ENCODE data around the gene NEK5.
"Not testable (repeated sequence)": the region's sequence is repeated elsewhere in the genome, so short reads cannot be mapped to it uniquely, and the experiment has no call there.

NEK5 gene

DNA sequence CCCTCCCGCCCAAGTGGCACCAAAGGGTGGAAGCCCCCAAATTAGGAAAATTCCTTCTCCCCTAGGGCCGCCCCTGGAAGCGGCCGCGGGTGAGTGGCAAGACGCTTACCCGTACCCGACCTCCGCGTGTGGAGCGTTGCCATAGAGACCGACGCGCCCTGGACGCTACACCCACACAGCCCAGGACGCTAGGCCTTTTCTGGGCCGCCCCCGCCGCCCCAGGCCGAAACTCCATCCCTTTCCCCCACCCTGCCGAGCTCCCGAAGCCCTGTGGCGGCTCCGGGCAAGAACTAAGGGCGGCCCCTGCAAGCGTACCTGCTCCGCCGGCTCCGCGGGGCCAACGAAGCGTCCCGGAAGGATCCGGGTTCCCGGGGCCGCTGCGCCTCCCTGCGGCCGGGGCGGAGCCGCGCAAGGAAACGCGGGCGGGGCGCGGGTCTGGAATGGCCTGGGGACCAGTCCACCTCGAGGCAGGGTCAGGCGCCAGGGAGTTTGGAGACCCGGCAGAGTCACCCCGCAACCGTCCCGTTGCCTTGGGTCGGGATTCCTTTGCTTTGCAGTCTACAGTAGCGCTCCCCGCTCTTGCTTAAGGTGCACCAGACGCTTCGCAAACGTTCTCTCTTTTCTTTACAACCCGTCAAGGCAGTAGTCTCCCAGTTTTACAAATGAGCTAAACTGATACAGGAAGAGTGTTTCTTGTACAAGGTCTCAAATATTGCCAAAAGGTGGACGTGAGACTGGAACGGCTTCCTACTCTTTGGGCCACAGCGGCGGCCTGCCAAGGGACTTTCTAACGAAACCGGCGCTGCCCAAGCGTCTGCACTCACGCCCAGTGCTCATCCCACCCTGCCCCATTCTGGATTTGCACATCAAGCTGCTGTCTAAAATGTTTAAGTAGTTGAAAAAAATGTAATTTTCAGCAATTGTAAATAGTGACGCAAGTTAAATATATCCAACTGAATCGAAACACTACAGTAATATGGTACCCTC, at the start of gene NEK5:
Gene NEK5, minus strand, starts transcription at position 360 of the 987 bp plus-strand sequence. CDS start 1,591 bp downstream, outside the sequence.
- in situ Hi-C loops (cut with HindIII; ENCODE audit: low sequenced_read_pairs) = loop anchor here (25.0 kb wide), 1 partner anchor 242 kb away; no protein-coding TSS in a partner anchor

DNA sequence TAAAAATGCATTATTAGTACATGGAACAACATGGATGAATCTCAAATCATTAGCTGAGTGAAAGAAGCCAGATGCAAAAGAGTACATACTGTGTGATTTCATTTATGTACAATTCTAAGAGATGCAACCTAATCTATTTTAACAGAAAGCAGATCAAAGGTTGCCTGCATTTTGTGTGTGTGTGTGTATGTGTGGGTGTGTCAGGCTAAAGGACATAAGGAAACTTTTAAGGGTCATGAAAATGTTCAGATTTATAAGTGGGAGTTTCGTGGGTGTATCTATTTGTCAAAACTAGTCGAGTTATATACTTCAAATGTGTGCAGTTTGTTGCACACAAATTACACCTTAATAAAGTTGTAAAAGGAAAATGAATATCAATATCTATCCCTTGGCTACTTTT, 48.4 kb upstream of the NEK5 start:
- in situ Hi-C loops (cut with HindIII; ENCODE audit: low sequenced_read_pairs) = no loop called here

DNA sequence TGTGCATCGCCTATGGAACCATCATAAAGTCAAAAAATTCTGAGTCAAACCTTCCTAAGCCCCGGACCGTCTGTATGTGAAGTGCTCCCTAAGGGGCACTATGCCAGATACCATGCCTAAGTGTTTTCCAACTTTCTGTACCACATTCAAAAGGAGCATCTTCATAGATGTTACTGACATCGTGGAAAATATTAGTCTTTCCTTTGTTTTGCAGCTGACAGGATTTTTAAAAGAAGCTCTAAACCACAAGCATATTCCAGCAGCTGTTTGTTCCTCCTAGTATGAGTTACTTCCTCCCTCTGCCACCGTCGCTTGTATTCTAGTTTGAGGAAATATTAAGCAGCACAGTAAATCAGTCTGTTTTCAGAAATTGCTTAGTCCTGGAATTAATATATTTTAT, 45.1 kb upstream of the NEK5 start:
- in situ Hi-C loops (cut with HindIII; ENCODE audit: low sequenced_read_pairs) = not testable (repeated sequence)

DNA sequence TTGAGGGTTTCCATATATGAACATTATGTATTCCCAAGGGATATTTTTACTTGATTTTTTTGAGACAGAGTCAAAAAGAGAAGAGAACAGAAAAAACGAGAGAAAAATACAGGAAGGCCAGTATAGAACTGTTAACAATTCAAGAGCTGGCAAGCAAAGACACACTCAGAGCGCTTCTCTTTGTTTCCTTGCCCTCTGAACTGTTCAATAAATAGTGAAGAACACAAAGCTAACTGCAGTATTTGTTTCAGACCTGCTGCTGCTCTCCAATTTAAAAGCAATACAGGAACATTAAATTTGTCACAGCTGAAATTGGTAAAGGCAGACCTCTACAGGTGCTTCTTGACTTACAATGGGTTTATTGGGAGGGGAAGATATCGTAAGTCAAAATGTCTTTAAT, 44.5 kb upstream of the NEK5 start:
- in situ Hi-C loops (cut with HindIII; ENCODE audit: low sequenced_read_pairs) = no loop called here

DNA sequence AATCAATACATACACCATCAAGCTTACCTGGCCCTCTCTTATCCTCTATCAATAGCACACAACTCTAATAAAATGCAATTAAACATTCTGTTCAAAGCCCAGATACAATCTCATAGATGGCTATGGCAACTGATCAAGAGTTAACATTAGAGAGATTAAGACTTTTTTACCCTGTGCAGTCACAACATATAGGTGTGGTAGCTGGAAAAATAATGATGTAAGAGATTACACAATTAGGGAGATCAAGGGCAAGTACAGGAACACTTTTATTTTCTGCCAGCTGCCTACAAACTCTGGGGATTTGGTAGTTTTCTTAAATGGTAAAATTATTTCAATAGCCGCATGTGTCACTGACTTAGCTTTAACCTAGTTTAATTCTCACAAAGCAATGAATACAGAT, 42.8 kb upstream of the NEK5 start:
- in situ Hi-C loops (cut with HindIII; ENCODE audit: low sequenced_read_pairs) = not testable (repeated sequence)

DNA sequence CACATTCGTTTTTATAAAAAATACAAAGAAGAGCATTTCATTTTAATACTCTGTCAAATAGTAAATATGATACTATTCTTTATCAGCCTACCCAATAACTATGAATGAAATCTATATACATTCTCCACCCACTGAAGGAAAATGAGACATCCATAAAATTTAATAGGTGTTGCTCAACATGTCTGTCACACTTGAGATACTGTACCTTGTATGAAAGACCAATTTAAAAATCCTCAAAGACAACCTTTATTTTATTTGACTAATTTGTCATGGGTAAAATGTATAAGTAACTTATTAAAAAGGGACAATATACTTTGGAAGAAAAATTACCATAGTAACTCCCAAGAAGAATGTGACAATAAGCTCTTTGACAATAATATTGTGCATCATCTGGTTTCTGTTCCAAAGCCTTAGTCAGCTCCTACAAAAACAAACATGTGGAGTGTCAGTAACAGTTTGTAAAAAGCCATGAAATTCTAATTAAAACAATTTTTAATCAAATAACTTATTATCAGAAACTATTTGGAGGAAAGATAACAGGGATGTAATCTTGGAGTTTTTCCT, 42.0 kb upstream of the NEK5 start:
- in situ Hi-C loops (cut with HindIII; ENCODE audit: low sequenced_read_pairs) = not testable (repeated sequence)

GRCh38 chr13:52169839-52170238, 41.0 kb upstream of the NEK5 start:
- in situ Hi-C loops (cut with HindIII; ENCODE audit: low sequenced_read_pairs) = no loop called here

DNA sequence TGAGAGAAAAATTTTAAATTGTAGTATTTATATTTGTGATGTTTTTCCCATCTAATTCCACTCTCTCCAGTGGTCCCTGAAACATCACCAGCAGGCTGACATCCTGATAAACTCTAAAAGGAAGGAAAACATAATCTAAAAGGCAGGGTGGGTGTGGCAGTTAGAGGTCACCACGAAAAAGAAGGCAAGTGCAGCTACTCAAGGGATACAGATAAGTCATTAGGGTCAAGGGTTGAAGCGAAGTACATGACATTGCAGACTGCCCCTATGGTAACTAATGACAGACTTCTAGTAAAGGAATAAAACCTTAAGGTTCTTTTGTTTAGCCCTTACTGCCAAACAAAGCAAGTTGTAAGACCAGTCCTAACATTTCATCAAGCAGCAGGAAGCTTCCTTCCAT, 36.5 kb upstream of the NEK5 start:
- in situ Hi-C loops (cut with HindIII; ENCODE audit: low sequenced_read_pairs) = no loop called here

- in situ Hi-C loops (cut with HindIII; ENCODE audit: low sequenced_read_pairs) = no loop called here
These were observed 36.1 kb upstream of the NEK5 start for GRCh38 chr13:52164989-52165388.

GRCh38 chr13:52163878-52164277, 35.0 kb upstream of the NEK5 start:
- in situ Hi-C loops (cut with HindIII; ENCODE audit: low sequenced_read_pairs) = not testable (repeated sequence)

DNA sequence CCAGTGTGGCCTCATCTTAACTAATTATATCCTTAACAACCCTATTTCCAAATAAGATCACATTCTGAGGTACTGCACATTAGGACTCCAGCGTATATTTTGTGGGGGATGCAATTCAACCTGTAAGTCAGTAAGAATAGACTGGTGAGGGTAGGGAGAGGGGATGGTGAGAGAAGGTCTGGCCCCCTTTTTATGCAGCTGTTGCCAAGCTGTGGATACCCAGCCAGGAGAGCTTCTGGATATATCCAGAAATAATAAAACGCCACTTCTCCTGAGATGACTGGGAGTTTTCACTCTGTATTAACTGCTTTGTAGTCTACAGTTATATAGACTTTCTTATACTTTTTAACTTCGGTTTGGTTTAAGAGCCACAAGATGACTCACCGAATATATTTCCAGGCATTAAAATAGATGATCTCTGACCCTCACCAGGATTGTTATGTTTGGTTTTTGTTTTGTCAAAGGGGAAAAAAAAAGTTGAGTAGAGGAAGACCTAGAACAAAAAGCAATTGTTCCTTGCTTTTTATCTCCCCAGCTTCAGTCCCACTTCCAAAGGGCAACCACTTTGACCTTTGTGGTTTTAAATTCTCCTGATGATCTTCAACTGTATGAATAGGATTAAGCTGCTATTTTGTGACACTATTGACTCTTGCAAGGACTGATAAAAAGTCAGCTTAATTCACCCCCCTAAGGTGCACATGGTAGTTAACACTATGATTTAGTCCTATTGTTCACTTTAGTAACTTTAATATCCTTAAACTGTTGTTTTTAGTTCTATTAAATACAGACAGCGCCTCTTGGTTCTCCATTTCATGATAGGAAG, 33.6 kb upstream of the NEK5 start:
- in situ Hi-C loops (cut with HindIII; ENCODE audit: low sequenced_read_pairs) = no loop called here

- in situ Hi-C loops (cut with HindIII; ENCODE audit: low sequenced_read_pairs) = no loop called here
These were observed 32.3 kb upstream of the NEK5 start for GRCh38 chr13:52161181-52161646.

DNA sequence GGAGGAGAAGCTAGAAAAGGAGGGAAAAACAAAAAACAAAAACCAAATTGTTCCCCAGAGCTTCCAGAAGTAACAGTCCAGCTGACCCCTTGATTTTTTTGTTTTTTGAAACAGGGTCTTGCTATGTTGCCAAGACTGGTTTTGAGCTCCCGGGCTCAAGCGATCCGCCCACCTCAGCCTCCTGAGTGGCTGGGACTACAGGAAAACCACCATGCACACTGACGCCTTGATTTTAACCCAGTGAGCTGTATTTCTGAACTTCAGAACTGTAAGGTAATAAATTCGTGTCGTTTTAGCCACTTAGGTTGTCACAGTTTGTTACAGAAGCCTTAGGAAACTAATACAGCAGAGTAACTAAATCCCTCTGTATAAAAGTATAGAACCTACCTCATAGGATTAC, 31.6 kb upstream of the NEK5 start:
- in situ Hi-C loops (cut with HindIII; ENCODE audit: low sequenced_read_pairs) = no loop called here

GRCh38 chr13:52160053-52160452, 31.2 kb upstream of the NEK5 start:
- in situ Hi-C loops (cut with HindIII; ENCODE audit: low sequenced_read_pairs) = no loop called here

DNA sequence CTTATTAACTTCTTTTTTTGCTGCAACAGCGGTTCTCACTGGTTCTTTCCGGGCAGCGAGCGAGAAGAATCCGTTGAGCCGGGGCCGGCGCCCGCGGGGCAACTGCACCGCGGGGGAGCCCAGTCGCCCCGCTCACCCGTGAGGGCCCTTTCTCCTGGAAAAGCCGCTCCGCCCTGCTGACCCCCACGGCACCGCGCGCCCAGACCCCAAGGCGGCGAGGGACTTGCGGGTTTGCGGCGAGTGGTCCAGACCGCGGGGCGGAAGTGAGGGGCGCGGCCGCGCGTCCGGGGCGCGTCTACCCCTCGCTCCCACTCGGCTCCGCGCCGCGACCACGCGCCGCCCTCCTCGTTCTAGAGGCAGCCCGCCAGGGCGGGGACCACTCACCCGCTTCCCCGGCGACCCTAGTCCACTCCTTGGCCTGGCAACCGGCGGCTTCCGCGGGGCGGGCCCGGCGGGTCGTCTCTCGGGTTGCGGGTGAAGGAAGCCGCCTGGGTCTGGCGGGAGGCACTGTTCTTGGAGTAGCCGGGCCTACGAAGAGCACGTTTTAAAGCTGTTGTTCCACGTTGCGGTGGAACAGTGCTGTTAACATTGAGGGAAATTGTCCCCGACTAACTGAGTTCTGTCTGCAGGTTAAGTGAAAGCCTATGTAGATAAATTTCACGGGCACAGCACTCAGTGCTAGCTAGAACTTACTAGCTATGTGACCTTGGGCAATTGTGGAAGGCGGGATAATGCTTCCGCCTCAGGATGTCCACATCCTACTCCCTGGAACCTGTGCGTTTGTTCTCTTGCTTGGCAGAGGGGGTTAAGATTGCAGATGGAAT, 30.5 kb upstream of the NEK5 start, which contains the start of gene NEK3:
Gene NEK3, minus strand, starts transcription at position 439 of the 824 bp plus-strand sequence. CDS start 3,406 bp downstream, outside the sequence.
- in situ Hi-C loops (cut with HindIII; ENCODE audit: low sequenced_read_pairs) = no loop called here

DNA sequence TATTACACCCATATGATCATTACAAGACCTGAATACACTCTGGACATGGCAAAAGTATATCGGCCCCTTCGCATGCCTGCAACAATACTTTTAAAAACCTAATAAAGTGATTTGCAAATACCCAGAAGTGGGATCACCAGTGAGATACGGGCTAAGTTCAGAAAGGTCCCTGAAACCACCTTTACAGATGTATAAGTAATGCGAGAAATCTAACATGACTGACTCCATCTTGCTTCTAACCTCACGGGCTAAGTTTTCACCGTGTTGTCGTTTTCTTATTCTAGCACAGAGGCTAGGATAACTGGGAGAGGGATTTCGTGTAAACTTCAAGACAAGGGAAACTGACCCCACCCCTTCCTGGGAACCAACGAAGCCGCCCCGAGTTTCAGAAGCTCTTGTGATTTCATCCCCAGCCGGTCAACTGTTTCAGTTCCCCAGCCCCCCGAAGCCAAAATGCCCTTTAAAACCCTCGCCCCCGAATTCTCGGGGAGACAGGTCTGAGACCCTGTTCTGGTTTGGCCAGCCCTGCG, 29.8 kb upstream of the NEK5 start:
- in situ Hi-C loops (cut with HindIII; ENCODE audit: low sequenced_read_pairs) = no loop called here

DNA sequence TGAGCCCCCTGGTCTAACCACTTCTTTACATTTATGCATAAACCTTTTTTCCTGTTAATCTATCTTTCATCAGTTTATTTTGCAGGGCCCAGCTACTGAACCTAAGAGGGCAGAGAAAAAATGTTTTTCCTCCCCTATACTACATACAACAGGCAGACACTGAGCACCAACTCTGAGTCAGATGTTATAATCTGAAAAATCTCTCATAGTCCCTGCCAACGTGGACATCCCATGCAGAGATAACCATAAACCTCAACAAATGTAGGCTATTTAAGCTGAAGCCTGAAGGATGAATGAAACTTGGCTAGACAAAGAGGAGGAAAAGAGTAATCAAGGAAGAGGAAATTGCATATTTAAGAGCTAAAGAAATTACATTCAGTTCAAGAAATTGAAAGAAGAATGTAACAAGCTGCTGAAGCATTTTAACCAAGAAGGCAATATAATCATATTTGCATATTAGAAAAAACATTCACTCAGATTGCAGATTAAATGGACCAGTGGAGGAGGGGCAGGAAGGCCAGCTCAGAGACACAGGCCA, 27.9 kb upstream of the NEK5 start:
- in situ Hi-C loops (cut with HindIII; ENCODE audit: low sequenced_read_pairs) = no loop called here

DNA sequence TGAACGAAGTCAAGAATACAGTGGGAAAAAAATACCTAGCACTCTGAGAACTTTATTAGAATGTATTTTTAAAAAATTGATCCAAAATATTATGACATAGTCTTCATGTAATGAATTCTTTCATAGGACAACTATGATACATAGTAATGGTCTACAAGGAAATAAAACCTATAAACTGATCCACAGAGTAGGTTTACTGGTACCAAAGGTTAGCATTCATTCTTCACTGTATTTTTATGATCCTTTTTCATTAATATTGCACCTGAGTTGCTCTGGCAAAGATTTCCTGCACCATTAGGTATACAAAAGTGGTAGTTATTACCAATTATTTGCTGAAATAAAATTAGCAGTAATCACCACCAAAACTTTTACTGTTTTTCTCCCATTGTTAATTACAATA, 26.3 kb upstream of the NEK5 start:
- in situ Hi-C loops (cut with HindIII; ENCODE audit: low sequenced_read_pairs) = no loop called here

GRCh38 chr13:52147225-52147624, 18.4 kb upstream of the NEK5 start:
- in situ Hi-C loops (cut with HindIII; ENCODE audit: low sequenced_read_pairs) = loop anchor here (25.0 kb wide), 1 partner anchor 260 kb away; no protein-coding TSS in a partner anchor
